Measurements from ENCODE around the gene LMCD1. TPM values are rescaled to one million over a fixed set of nuclear protein-coding genes. Genes with fewer than 3 reads are reported as not detected.

LMCD1 gene
- total and polyA plus RNA-seq, 7 donors = 6.5 to 49.3 (median 16.2) TPM

- WGBS, 2 donors = 89 to 92% methylated on average over 3 of the region's 3 CpGs
- H3K4me1 ChIP-seq = peaks cover 0 to 6% (median 0%) of the 10 kb centered on the region in 4 donors
- TF ChIP-seq EP300 (IDR thresholded peaks at IDR 0.05) (no peak), POLR2AphosphoS5 (IDR thresholded peaks at IDR 0.05) (no peak), CTCF (IDR thresholded peaks at IDR 0.05) (no peak), POLR2A (IDR thresholded peaks at IDR 0.05) (no peak)
Measured at GRCh38 chr3:8525893-8526292, 24.3 kb downstream of the LMCD1 start.

GRCh38 chr3:8529181-8529637 lies 27.6 kb downstream of the LMCD1 start:
- DNase-seq = no peak
- 71 to 82% methylated on average over 9 of the region's 9 CpGs for WGBS, 2 donors
- Histone ChIP-seq H3K27ac (peak overlapping the region in 1 of 4 donors; percentile 24), H3K9me3 (no peaks in the 10 kb centered on the region), H3K4me3 (no peak overlapping the region), H3K36me3 (no peaks in the 10 kb centered on the region), H3K27me3 (no peaks in the 10 kb centered on the region), H3K4me1 (peaks cover 0 to 6% (median 0%) of the 10 kb centered on the region in 4 donors)
- intact Hi-C loops (cut with DNase I) = no loop called here
- TF ChIP-seq POLR2AphosphoS5 (IDR thresholded peaks at IDR 0.05) (no peak), POLR2A (IDR thresholded peaks at IDR 0.05) (no peak), EP300 (IDR thresholded peaks at IDR 0.05) (no peak), CTCF (IDR thresholded peaks at IDR 0.05) (no peak)

More at GRCh38 chr3:8525893-8526292, 24.3 kb downstream of the LMCD1 start:
- Histone ChIP-seq H3K36me3 (no peaks in the 10 kb centered on the region), H3K4me3 (no peak overlapping the region), H3K27me3 (no peaks in the 10 kb centered on the region), H3K9me3 (no peaks in the 10 kb centered on the region), H3K27ac (no peak overlapping the region)
- no peak for DNase-seq
- intact Hi-C loops (cut with DNase I) = no loop called here

- Histone ChIP-seq H3K36me3 (no peaks in the 10 kb centered on the region), H3K27ac (peak overlapping the region in 1 of 4 donors; percentile 24), H3K27me3 (no peaks in the 10 kb centered on the region), H3K4me1 (peaks cover 0 to 6% (median 0%) of the 10 kb centered on the region in 4 donors), H3K9me3 (no peaks in the 10 kb centered on the region), H3K4me3 (no peak overlapping the region)
- DNase-seq = no peak
- TF ChIP-seq POLR2AphosphoS5 (IDR thresholded peaks at IDR 0.05) (no peak), POLR2A (IDR thresholded peaks at IDR 0.05) (no peak), EP300 (IDR thresholded peaks at IDR 0.05) (no peak), CTCF (IDR thresholded peaks at IDR 0.05) (no peak)
- intact Hi-C loops (cut with DNase I) = no loop called here
- 88 to 92% methylated on average over 12 of the region's 12 CpGs for WGBS, 2 donors
Measured at GRCh38 chr3:8529738-8530525, 28.3 kb downstream of the LMCD1 start.

GRCh38 chr3:8530581-8530980 lies 29.0 kb downstream of the LMCD1 start:
- TF ChIP-seq POLR2AphosphoS5 (IDR thresholded peaks at IDR 0.05) (no peak), CTCF (IDR thresholded peaks at IDR 0.05) (no peak), POLR2A (IDR thresholded peaks at IDR 0.05) (no peak), EP300 (IDR thresholded peaks at IDR 0.05) (no peak)
- no peaks in the 10 kb centered on the region for H3K27me3 ChIP-seq
- no peak for DNase-seq
- peaks cover 0 to 6% (median 0%) of the 10 kb centered on the region in 4 donors for H3K4me1 ChIP-seq
- intact Hi-C loops (cut with DNase I) = no loop called here
- H3K36me3 ChIP-seq = no peaks in the 10 kb centered on the region
- H3K9me3 ChIP-seq = no peaks in the 10 kb centered on the region
- H3K27ac ChIP-seq = no peak overlapping the region
- H3K4me3 ChIP-seq = no peak overlapping the region
- 71 to 81% methylated on average over 1 of the region's 1 CpG for WGBS, 2 donors

Measured in sigmoid colon (tissue), 7 donors.